ENCODE results near the gene SNAP23.

SNAP23 gene

DNA sequence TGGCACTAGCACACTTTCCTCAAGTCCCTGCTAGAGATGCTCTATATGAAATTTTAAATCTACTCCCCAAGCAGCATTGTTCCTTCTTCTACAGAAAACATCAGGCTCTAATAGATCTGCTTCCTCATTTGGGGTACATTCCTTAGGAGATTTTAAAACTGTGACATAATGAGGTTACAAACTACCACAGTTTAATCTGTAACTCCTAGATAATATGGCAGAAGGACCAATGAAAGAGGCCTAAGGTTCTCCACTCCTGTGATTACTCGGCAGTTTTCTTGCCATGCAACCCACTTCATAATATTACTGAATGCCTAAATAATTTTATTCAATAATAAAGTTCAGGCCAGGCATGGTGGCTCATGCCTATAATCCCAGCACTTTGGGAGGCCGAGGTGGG is 20.6 kb upstream of the SNAP23 start:
- no peak for DNase-seq (ENCODE audit: low read depth)
- no peak overlapping the region for H3K4me3 ChIP-seq (ENCODE audit: low read length)
- TF ChIP-seq, protein P1, sequence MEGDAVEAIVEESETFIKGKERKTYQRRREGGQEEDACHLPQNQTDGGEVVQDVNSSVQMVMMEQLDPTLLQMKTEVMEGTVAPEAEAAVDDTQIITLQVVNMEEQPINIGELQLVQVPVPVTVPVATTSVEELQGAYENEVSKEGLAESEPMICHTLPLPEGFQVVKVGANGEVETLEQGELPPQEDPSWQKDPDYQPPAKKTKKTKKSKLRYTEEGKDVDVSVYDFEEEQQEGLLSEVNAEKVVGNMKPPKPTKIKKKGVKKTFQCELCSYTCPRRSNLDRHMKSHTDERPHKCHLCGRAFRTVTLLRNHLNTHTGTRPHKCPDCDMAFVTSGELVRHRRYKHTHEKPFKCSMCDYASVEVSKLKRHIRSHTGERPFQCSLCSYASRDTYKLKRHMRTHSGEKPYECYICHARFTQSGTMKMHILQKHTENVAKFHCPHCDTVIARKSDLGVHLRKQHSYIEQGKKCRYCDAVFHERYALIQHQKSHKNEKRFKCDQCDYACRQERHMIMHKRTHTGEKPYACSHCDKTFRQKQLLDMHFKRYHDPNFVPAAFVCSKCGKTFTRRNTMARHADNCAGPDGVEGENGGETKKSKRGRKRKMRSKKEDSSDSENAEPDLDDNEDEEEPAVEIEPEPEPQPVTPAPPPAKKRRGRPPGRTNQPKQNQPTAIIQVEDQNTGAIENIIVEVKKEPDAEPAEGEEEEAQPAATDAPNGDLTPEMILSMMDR (conservative IDR thresholded peaks at IDR 0.05; ENCODE audit: low read depth, low read length) = no peak

DNA sequence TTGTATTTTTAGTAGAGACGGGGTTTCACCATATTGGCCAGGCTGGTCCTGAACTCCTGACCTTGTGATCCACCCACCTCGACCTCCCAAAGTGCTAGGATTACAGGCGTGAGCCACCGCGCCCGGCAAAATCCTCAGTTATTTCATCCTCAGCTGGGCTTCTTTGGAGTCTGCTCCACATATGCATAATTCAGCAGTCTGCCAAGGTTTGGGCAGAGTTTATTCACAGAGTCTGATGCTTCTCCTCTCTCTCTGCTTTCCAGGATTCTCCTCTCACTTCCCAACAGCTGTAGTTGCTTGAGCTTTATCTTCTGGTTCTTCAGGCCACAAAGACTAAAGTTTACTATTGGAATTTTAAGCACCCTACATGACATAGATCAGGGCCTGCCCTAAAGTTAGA is 12.7 kb upstream of the SNAP23 start:
- no peak for DNase-seq (ENCODE audit: low read depth)
- TF ChIP-seq, protein P1 (conservative IDR thresholded peaks at IDR 0.05; ENCODE audit: low read depth, low read length) = no peak
- no peak overlapping the region for H3K4me3 ChIP-seq (ENCODE audit: low read length)

DNA sequence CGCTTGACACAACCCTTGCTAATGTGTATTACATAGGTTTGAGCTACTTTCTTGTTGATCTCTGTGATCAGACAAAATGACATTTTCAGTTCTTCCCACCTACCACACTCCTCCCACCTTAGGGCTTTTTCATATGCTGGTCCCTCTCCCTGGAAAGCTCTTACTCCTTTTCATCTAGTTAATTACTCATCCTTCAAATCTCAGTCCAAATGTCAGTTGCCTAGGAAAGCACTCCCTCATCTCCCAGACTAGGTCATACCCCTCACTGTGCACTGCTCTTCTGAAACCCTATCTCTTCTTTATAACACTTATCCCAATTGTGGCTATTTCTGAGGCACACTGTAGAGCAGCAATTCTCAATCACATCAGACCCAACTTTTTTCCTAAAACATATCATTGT is 11.8 kb upstream of the SNAP23 start:
- TF ChIP-seq, protein P1 (conservative IDR thresholded peaks at IDR 0.05; ENCODE audit: low read depth, low read length) = no peak
- H3K4me3 ChIP-seq (ENCODE audit: low read length) = no peak overlapping the region
- no peak for DNase-seq (ENCODE audit: low read depth)

DNA sequence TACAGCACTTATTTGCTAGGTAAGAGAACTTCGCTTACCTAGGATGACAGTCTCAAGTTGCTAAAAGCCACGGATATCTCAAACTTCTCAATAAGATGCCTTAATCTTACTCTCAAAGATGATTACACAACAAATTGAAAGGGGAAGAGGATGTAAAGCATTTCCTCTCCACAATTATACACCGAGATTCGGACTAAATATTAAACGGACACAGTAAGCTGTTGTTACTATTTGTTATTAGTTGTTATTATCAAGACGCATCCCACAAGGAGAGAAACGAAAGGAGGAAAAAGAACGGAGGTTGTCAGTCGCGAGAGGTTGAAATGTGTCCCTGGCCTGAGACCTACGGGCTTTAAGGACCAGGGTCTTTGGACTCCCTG is 5.2 kb upstream of the SNAP23 start:
- peak overlapping the region; percentile 98 for H3K4me3 ChIP-seq (ENCODE audit: low read length)
- TF ChIP-seq, protein P1 (conservative IDR thresholded peaks at IDR 0.05; ENCODE audit: low read depth, low read length) = no peak
- no peak for DNase-seq (ENCODE audit: low read depth)

DNA sequence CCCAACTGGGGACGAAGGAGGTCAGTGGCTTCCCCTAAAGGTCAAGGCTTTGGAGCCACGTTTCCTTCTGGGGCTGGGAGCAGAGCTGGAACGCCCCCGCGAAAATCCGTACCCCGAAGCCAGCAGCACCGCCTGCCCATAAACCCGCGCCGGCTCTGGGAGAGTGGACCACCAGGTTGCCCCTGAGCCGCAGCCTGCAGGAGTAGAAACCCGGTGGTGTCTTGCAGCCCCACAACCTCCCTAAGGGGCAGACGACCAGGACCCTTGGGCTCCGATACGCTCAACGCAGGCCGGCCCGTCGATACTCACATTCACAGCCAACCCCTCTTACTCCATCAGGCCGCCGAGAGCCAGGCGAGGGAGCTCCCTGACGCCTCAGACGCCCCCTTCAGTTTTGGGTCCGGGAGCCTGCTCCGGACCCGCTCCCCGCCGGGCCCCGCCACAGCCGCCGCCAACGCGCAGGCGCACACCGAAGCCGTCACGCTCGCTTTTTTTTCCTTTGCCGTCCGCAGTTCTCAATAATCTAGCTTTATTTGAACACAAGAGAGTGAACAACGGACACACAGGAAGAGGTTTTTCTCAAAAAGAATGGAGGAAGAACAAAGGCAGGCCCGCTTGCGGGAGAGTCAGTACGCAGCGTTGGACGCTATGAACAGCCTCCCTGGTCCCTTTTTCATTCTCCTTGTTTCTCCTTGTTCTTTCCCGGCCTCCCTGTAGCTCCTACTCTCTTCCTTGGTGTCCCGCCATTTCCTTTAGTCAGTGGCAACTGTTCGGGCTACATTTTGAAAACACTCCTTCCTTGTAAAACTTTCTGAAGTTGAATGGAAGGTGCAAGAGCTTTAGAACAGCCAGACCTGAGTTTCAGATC is 4.5 kb upstream of the SNAP23 start, which contains the start of gene ZNF106:
TSS of gene ZNF106 (minus strand) at position 471 of the 868 bp plus-strand sequence. CDS start 18,852 bp downstream, outside the sequence.
- peak; percentile 71 for DNase-seq (ENCODE audit: low read depth)
- TF ChIP-seq, protein P1 (conservative IDR thresholded peaks at IDR 0.05; ENCODE audit: low read depth, low read length) = no peak
- peak within 1 kb of the TSS; percentile 98 for H3K4me3 ChIP-seq (ENCODE audit: low read length)

DNA sequence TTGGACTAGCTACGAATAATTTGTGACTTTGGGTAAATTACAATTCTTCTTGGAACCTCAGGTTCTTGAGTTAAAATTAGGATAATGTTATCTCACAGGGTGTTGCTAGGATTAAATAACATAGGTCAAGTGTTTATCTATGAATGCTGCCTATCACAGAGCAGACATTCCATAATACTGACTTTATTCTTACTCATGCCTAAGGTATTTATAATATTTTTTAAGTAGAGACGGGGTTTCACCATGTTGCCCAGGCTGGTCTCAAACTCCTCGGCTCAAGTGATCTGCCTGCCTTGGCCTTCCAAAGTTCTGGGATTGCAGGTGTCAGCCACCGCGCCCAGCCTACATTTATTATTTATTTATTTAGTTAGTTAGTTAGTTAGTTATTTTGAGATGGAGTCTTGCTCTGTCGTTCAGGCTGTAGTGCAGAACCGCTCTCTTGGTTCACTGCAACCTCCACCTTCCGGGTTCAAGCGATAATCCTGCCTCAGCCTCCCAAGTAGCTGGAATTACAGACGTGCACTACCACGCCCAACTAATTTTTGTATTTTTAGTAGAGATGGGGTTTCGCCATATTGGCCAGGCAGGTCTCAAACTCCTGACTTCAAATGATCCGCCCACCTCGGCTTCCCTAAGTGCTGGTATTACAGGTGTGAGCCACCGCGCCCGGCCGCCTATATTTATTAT is 3.8 kb upstream of the SNAP23 start:
- DNase-seq (ENCODE audit: low read depth) = peak; percentile 69
- TF ChIP-seq, protein P1 (conservative IDR thresholded peaks at IDR 0.05; ENCODE audit: low read depth, low read length) = no peak
- H3K4me3 ChIP-seq (ENCODE audit: low read length) = peak overlapping the region; percentile 98
